BLaER1 (cell line): ENCODE measurements around the gene CELSR3.

Source experiments
- H3K27ac ChIP-seq: shearing (Covaris generic); formaldehyde crosslinking; 2 replicates; pipeline ENCODE4 v1.8.1; 2022
- H3K27me3 ChIP-seq: shearing (Covaris generic); formaldehyde crosslinking; 2 replicates; pipeline ENCODE4 v1.8.1; 2022
- H3K36me3 ChIP-seq: shearing (Covaris generic); formaldehyde crosslinking; 2 replicates; pipeline ENCODE4 v1.8.1; 2022
- H3K4me1 ChIP-seq: shearing (Covaris generic); formaldehyde crosslinking; 2 replicates; pipeline ENCODE4 v1.8.1; 2022
- H3K4me2 ChIP-seq: shearing (Covaris generic); formaldehyde crosslinking; 2 replicates; pipeline ENCODE4 v1.8.1; 2022
- H3K4me3 ChIP-seq: shearing (Covaris generic); formaldehyde crosslinking; 2 replicates; pipeline ENCODE4 v1.8.1; 2022
- H3K9ac ChIP-seq: shearing (Covaris generic); formaldehyde crosslinking; 2 replicates; pipeline ENCODE4 v1.8.1; 2022
- H3K9me3 ChIP-seq: shearing (Covaris generic); formaldehyde crosslinking; 2 replicates; pipeline ENCODE4 v1.8.1; 2022
- H4K20me1 ChIP-seq: shearing (Covaris generic); formaldehyde crosslinking; 2 replicates; pipeline ENCODE4 v1.8.1; 2022
- Cebpa-rat ChIP-seq: shearing (Covaris generic); IDR thresholded peaks from 2 replicates; pipeline ENCODE4 v1.8.1; 2022

Gene CELSR3

GRCh38 chr3:48648188-48648850 lies 14.4 kb downstream of the CELSR3 start:
- Histone ChIP-seq H3K9me3 (no peaks in the 10 kb centered on the region), H3K9ac (no peak overlapping the region), H3K4me2 (no peak overlapping the region), H3K27me3 (no peaks in the 10 kb centered on the region), H3K36me3 (no peaks in the 10 kb centered on the region), H4K20me1 (no peaks in the 10 kb centered on the region), H3K27ac (no peak overlapping the region), H3K4me3 (no peak overlapping the region), H3K4me1 (no peaks in the 10 kb centered on the region)
- no peak for TF ChIP-seq Cebpa-rat

- Histone ChIP-seq H3K27ac (no peak overlapping the region), H3K9ac (no peak overlapping the region), H4K20me1 (no peaks in the 10 kb centered on the region), H3K4me2 (no peak overlapping the region), H3K4me1 (no peaks in the 10 kb centered on the region), H3K27me3 (no peaks in the 10 kb centered on the region), H3K4me3 (no peak overlapping the region), H3K36me3 (no peaks in the 10 kb centered on the region), H3K9me3 (no peaks in the 10 kb centered on the region)
- TF ChIP-seq Cebpa-rat: no peak
These were observed 15.0 kb downstream of the CELSR3 start for GRCh38 chr3:48647714-48648113.

GRCh38 chr3:48644898-48645760 lies 17.6 kb downstream of the CELSR3 start:
- H3K4me2 ChIP-seq: no peak overlapping the region
- TF ChIP-seq Cebpa-rat: no peak
- no peaks in the 10 kb centered on the region for H4K20me1 ChIP-seq
- peaks cover 4% of the 10 kb centered on the region; the same call in 1 of the 2 replicates for H3K36me3 ChIP-seq
- H3K27me3 ChIP-seq: no peaks in the 10 kb centered on the region
- H3K9me3 ChIP-seq: no peaks in the 10 kb centered on the region
- H3K9ac ChIP-seq: no peak overlapping the region
- no peak overlapping the region for H3K27ac ChIP-seq
- no peak overlapping the region for H3K4me3 ChIP-seq
- no peaks in the 10 kb centered on the region for H3K4me1 ChIP-seq

GRCh38 chr3:48642605-48643004 lies 20.1 kb downstream of the CELSR3 start:
- Histone ChIP-seq H3K36me3 (peaks cover 4% of the 10 kb centered on the region; the same call in 1 of the 2 replicates), H3K4me2 (no peak overlapping the region), H3K9ac (no peak overlapping the region), H3K9me3 (no peaks in the 10 kb centered on the region), H3K27me3 (no peaks in the 10 kb centered on the region), H4K20me1 (no peaks in the 10 kb centered on the region), H3K27ac (no peak overlapping the region), H3K4me3 (no peak overlapping the region), H3K4me1 (no peaks in the 10 kb centered on the region)
- no peak for TF ChIP-seq Cebpa-rat

GRCh38 chr3:48641396-48641795 lies 21.3 kb downstream of the CELSR3 start:
- H3K9me3 ChIP-seq: no peaks in the 10 kb centered on the region
- H3K27me3 ChIP-seq: no peaks in the 10 kb centered on the region
- TF ChIP-seq Cebpa-rat: no peak
- no peaks in the 10 kb centered on the region for H4K20me1 ChIP-seq
- H3K9ac ChIP-seq: no peak overlapping the region
- H3K4me3 ChIP-seq: no peak overlapping the region
- H3K4me2 ChIP-seq: no peak overlapping the region
- H3K4me1 ChIP-seq: peaks cover 11% of the 10 kb centered on the region
- no peak overlapping the region for H3K27ac ChIP-seq
- peaks cover 4% of the 10 kb centered on the region; the same call in 1 of the 2 replicates for H3K36me3 ChIP-seq

- Histone ChIP-seq H3K9me3 (no peaks in the 10 kb centered on the region), H3K4me2 (no peak overlapping the region), H3K27ac (no peak overlapping the region), H3K9ac (no peak overlapping the region), H3K27me3 (no peaks in the 10 kb centered on the region), H4K20me1 (no peaks in the 10 kb centered on the region), H3K36me3 (peaks cover 4% of the 10 kb centered on the region; the same call in 1 of the 2 replicates), H3K4me1 (peaks cover 18% of the 10 kb centered on the region), H3K4me3 (no peak overlapping the region)
- TF ChIP-seq Cebpa-rat: no peak
These were observed 22.6 kb downstream of the CELSR3 start for GRCh38 chr3:48639944-48640606.

- peaks cover 33% of the 10 kb centered on the region for H3K4me1 ChIP-seq
- H4K20me1 ChIP-seq: peaks cover 16% of the 10 kb centered on the region
- peaks cover 18% of the 10 kb centered on the region for H3K36me3 ChIP-seq
- H3K4me3 ChIP-seq: no peak overlapping the region
- H3K9ac ChIP-seq: no peak overlapping the region
- no peaks in the 10 kb centered on the region for H3K9me3 ChIP-seq
- H3K4me2 ChIP-seq: no peak overlapping the region; the same call in 1 of the 2 replicates
- H3K27ac ChIP-seq: no peak overlapping the region
- TF ChIP-seq Cebpa-rat: no peak
- no peaks in the 10 kb centered on the region for H3K27me3 ChIP-seq
These were observed 25.4 kb downstream of the CELSR3 start for GRCh38 chr3:48637305-48637704.

GRCh38 chr3:48636149-48636655 lies 26.5 kb downstream of the CELSR3 start:
- H4K20me1 ChIP-seq: peaks cover 16% of the 10 kb centered on the region
- no peaks in the 10 kb centered on the region for H3K9me3 ChIP-seq
- peak overlapping the region; percentile 99 for H3K4me2 ChIP-seq
- no peak for TF ChIP-seq Cebpa-rat
- peak overlapping the region; percentile 74 for H3K4me3 ChIP-seq
- H3K9ac ChIP-seq: peak overlapping the region; percentile 81
- H3K4me1 ChIP-seq: peaks cover 33% of the 10 kb centered on the region
- H3K27ac ChIP-seq: peak overlapping the region; percentile 77
- no peaks in the 10 kb centered on the region for H3K27me3 ChIP-seq
- H3K36me3 ChIP-seq: peaks cover 26% of the 10 kb centered on the region

GRCh38 chr3:48635222-48636021 lies 27.3 kb downstream of the CELSR3 start, which contains the start of gene SLC26A6:
SLC26A6 (minus strand) TSS chr3:48635461; CDS start chr3:48635393, 68 bp downstream.
- peaks cover 33% of the 10 kb centered on the region for H3K36me3 ChIP-seq
- H3K9me3 ChIP-seq: no peaks in the 10 kb centered on the region
- H3K27me3 ChIP-seq: no peaks in the 10 kb centered on the region
- H3K27ac ChIP-seq: peak within 1 kb of the TSS; percentile 77
- peaks cover 33% of the 10 kb centered on the region for H3K4me1 ChIP-seq
- H4K20me1 ChIP-seq: peaks cover 16% of the 10 kb centered on the region
- peak within 1 kb of the TSS; percentile 81 for H3K9ac ChIP-seq
- H3K4me2 ChIP-seq: peak within 1 kb of the TSS; percentile 99
- TF ChIP-seq Cebpa-rat: no peak
- H3K4me3 ChIP-seq: peak within 1 kb of the TSS; percentile 74
